ENCODE data around the gene C1QTNF4.
"Not testable (repeated sequence)": the region's sequence is repeated elsewhere in the genome, so short reads cannot be mapped to it uniquely, and the experiment has no call there.

C1QTNF4 gene

DNA sequence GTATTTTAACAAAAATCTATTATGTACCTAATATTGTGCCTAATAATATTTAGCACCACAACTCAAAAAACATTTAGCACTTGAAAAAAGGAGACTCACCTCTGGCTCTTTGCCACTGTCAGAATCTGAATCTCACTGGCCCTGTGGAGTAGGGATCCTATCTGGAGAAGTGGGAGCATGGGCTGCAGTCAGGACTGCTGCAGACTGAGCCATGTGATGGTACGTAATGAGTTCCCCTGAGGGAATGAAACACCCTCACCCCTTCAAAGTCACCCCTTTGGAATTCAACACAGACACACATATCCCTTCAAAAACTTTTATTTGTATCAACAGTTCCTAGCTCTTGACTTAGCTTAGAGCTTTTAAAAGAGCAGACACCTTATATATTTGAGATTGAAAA, 22.3 kb downstream of the C1QTNF4 start:
- DNase-seq (ENCODE audit: low read depth), result no peak
- H3K4me3 ChIP-seq (ENCODE audit: low read depth, low read length), result no peak overlapping the region

DNA sequence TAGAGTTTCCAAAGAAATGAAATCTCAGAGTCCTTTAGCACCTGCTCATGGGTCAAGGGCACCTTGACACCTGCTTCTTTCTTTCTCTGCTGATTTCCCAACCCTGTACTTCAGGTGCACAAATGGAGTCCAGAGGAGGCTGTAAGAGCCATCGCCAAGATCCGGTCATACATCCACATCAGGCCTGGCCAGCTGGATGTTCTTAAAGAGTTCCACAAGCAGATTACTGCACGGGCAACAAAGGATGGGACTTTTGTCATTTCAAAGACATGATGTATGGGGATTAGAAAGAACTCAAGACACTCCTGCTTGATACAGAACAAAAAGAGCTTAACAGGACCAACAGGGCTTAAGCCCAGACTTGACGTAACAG, 22.9 kb downstream of the C1QTNF4 start:
- DNase-seq (ENCODE audit: low read depth), result no peak
- H3K4me3 ChIP-seq (ENCODE audit: low read depth, low read length), result no peak overlapping the region

DNA sequence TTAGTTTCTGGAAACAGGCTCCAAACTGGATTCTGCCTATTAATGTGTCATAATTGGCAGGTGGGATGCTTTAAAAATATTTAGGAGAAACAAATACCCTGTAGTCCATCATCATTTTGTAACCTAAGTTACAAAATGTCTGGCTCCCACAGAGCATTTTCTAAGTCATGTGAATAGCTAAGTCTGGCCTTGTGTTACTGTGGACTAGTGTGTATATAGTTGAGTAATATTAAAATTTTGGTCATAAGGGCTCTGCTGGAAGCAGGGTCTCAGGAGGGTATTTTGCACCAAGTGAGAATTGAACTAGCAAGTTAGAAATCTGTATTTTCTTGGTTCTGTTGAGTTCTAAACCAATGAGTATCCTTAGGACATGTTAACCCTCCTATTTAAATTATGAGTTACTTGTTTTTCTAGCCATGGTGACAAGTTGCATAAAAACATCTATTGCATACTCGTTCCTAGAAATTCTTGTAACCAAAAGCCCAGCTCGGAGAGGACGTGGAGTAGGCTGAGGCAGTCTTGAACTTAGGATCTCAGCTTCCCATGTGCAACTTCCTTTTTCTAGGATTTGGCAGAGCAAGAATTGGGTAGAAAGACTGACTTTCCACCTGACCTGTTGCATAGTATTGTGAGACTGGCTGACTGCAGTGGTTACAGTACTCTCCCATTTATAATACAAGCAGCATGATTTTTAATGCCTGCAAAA, 23.4 kb downstream of the C1QTNF4 start:
- H3K4me3 ChIP-seq (ENCODE audit: low read depth, low read length), result no peak overlapping the region
- DNase-seq (ENCODE audit: low read depth), result no peak

DNA sequence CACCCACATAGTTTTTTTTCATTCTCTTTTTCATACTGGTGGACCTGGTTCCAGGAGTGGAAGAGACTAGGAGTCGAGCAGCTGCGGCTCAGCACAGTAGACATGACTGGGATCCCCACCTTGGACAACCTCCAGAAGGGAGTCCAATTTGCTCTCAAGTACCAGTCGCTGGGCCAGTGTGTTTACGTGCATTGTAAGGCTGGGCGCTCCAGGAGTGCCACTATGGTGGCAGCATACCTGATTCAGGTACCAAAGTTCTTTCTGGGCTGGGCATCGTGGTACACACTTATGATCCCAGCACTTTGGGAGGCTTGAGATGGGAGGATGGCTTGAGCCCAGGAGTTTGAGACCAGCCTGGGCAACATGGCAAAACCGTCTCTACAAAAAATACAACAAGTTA, 24.6 kb downstream of the C1QTNF4 start:
- H3K4me3 ChIP-seq (ENCODE audit: low read depth, low read length), result no peak overlapping the region
- DNase-seq (ENCODE audit: low read depth), result no peak

DNA sequence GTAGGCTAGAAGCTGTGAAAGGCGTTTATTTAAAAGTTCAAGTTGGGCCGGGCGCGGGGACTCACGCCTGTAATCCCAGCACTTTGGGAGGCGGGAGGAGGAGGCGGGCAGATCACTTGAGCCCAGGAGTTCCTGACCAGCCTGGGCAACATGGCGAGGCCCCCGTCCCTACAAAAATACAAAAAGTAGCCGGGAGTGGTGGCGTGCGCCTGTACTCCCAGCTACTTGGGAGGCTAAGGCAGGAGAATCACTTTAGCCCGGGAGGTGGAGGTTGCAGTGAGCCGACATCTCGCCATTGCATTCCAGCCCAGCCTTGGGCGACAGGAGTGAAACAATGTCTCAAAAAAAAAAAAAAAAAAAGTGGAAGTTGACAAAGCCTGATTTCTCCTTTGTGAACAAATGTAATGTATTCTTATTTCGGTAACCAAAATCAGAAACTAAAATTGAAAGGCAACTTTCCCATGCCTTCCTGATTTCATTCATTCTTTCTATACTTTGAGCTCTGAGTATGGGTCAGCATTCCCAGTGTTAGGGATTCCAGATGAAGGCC, 28.0 kb downstream of the C1QTNF4 start:
- peak overlapping the region; percentile 76 for H3K4me3 ChIP-seq (ENCODE audit: low read depth, low read length)
- DNase-seq (ENCODE audit: low read depth), result no peak

DNA sequence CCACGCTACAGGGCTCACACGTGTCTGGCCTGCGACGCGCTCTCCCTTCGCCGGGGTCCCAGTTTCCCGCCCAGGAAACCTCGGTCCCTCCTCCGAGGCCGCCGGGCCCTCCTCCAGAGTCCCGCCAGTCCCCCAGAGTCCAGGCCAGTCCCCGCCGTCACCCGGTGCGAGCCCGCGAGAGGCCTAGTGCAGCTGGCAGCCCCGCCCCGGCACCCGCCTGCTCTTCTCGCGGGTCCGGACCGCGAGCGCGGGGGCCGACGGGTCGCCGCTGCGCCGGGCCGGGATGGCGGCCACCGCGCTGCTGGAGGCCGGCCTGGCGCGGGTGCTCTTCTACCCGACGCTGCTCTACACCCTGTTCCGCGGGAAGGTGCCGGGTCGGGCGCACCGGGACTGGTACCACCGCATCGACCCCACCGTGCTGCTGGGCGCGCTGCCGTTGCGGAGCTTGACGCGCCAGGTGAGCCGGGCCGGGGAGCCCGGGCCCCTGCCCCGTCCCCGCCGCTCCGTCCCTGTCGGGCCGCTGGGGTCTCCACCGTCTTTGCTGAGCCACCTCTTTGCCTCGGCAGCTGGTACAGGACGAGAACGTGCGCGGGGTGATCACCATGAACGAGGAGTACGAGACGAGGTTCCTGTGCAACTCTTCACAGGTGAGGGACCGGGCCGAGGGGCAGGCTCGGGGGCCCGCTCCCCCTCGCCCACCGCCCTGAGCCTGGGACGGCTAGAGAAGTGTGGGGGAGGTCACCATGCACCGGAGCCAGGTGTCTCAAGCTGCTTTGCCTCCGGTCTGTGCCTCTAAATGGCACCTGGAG, 28.7 kb downstream of the C1QTNF4 start, which contains the start of gene PTPMT1:
Gene PTPMT1 (plus strand): TSS at position 260 of the 809 bp plus-strand sequence. CDS start 24 bp downstream, at position 284.
- peak; percentile 29 for DNase-seq (ENCODE audit: low read depth)

DNA sequence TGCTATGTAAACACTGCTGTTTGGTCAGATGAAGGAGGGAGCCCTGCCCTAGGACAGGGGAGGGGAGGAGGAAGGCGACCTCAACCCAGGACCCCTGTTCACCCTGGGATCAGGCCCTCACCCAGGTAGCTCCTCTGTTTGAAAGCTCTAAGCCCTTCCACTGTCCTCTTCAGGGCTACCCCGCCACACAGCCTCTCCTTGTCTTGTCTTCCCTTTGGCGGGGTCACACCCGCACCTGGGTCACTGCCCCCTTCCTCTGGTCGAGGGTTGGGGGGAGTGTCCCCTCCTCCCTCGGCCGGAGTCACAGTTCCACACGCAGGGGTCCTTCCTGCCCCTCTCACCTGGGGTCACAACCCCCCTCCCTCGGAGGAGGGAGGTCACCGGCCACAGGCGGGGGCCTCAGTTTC, 29.3 kb downstream of the C1QTNF4 start:
- DNase-seq (ENCODE audit: low read depth), result no peak
- peak overlapping the region; percentile 76 for H3K4me3 ChIP-seq (ENCODE audit: low read depth, low read length)

More for the DNA sequence above, 28.7 kb downstream of the C1QTNF4 start, which contains the start of gene PTPMT1:
- H3K4me3 ChIP-seq (ENCODE audit: low read depth, low read length), result peak within 1 kb of the TSS; percentile 76

DNA sequence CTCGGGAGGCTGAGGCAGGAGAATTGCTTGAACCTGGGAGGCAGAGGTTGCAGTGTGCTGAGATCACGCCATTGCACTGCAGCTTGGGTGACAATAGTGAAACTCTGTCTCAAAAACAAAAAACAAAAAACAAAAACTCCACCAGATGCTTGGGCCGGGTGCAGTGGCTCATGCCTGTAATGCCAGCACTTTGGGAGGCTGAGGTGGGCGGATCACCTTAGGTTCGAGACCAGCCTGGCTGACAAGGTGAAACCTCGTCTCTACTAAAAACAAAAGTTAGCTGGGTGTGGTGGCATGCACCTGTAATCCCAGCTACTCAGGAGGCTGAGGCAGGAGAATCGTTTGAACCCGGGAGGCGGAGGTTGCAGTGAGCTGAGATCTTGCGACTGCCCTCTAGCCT, 29.8 kb downstream of the C1QTNF4 start:
- DNase-seq (ENCODE audit: low read depth); H3K4me3 ChIP-seq (ENCODE audit: low read depth, low read length): not testable (repeated sequence)

DNA sequence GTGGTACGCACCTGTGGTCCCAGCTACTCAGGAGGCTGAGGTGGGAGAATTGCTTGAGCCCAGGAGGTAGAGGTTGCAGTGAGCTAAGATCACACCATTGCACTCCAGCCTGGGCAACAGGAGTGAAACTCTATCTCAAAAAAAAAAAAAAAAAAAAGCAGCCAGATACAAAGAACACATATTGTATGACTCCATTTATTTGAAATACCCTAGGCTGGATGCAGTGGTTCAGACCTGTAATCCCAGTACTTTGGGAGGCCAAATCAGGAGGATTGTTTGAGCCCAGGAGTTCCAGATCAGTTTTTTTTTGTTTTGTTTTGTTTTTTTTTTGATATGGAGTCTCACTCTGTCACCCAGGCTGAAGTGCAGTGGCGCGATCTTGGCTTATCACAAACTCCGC, 31.8 kb downstream of the C1QTNF4 start:
- H3K4me3 ChIP-seq (ENCODE audit: low read depth, low read length); DNase-seq (ENCODE audit: low read depth): not testable (repeated sequence)

DNA sequence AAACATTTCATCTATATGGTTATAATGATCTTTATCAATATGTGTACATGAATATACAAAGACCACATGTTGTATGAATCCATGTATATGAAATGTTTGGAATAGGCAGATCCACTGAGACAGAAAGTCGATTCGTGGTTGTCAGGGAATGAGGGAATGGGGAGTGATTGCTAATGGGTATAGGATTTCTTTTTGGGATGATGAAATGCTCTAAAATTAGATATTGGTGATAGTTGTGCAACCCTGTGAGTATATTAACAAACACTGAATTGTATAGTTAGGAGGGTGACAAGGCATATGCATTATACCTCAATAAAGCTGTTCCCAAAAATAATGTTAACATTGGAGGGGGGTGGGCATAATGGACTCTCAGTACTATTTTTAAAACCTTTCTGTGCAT, 33.8 kb downstream of the C1QTNF4 start:
- no peak overlapping the region for H3K4me3 ChIP-seq (ENCODE audit: low read depth, low read length)
- DNase-seq (ENCODE audit: low read depth), result no peak

DNA sequence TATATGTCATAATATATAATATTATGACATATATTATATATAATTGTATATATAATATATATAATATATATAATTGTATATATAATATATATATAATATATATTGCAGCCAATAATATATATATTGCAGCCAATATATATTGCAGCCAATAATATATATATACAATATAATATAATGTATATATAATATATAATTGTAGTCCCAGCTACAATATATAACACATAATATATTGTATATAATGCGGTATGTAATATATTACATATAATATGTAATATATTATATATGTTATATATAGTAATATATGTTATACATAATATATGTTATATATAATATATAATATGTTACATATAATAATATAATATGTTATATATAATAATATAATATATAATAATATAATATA, 35.5 kb downstream of the C1QTNF4 start:
- no peak overlapping the region for H3K4me3 ChIP-seq (ENCODE audit: low read depth, low read length)
- DNase-seq (ENCODE audit: low read depth), result no peak

DNA sequence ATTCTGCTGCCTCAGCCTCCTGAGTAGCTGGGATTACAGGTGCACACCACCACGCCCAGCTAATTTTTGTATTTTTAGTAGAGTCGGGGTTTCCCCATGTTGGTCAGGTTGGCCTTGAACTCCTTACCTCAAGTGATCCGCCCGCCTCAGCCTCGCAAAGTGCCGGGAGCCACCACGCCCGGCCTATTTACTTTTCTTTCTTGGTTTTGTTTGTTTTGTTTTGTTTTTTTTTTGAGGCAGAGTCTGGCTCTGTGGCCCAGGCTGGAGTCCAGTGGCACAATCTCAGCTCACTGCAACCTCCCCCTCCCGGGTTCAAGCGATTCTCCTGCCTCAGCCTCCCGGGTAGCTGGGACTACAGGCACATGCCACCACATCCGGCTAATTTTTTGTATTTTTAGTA, 37.2 kb downstream of the C1QTNF4 start:
- H3K4me3 ChIP-seq (ENCODE audit: low read depth, low read length); DNase-seq (ENCODE audit: low read depth): not testable (repeated sequence)

DNA sequence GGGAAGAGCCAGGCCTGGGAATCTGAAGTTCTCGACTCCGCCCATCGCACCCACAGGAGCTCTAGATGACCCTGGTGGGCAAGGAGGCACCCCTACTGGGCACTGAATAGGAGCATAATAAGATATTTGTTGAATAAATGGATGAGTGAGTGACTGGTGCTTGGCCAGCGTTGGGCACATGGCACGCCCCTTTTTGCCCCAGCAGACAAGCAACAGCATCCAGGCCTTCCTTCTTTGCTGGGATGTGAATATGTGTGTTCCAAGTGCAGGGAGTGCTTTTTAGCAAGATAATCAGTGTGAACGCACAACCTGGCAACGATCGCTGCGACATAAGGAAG, 40.8 kb downstream of the C1QTNF4 start:
- no peak for DNase-seq (ENCODE audit: low read depth)

DNA sequence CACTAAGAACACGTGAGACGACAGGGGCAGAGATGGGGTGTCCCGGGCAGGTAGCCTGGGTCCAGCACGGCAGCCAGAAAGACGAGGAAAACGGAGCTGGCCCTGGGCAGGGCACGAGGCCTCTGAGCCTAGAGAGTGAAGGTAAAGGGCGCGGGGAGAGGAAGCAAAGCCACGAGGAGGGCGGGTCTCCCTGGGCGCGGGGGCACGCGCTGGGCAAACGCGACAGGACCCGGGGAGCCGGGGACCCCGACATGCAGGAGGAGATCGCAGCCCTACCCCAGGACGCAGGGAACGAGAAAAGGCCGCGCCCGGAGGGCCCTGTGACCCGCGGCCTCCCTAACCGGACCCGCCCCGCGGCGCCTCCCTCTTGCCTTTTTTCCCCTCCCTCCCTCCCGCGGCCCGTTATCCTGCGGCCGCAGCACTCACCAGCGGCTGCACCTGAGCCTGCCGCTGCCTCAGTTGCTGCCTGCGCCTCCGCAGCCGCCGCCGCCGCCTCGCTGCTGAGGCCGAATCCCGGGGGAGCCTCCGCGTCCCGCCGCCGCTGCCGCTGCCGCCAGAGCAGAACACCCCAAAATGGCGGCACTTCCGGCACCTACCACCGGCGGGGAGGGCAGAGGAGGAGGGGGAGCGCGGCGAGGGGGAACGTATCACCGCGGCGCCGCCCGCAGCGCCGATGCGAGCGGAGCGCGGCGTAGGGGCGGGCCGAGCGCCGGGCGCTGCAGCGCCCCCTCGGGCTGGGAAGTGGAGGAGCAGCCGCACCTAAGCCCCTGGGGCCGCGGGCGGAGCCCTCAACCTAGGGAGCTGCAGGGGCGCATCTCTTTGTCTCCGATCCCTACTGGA, 41.4 kb downstream of the C1QTNF4 start, which contains the start of gene CELF1:
Gene CELF1 (minus strand): TSS at position 567 of the 840 bp plus-strand sequence. CDS start 53,609 bp downstream, outside the sequence.
- H3K4me3 ChIP-seq (ENCODE audit: low read depth, low read length), result peak within 1 kb of the TSS; percentile 99
- peak; percentile 48 for DNase-seq (ENCODE audit: low read depth)

More for the DNA sequence above, 40.8 kb downstream of the C1QTNF4 start:
- H3K4me3 ChIP-seq (ENCODE audit: low read depth, low read length), result peak overlapping the region; percentile 99

DNA sequence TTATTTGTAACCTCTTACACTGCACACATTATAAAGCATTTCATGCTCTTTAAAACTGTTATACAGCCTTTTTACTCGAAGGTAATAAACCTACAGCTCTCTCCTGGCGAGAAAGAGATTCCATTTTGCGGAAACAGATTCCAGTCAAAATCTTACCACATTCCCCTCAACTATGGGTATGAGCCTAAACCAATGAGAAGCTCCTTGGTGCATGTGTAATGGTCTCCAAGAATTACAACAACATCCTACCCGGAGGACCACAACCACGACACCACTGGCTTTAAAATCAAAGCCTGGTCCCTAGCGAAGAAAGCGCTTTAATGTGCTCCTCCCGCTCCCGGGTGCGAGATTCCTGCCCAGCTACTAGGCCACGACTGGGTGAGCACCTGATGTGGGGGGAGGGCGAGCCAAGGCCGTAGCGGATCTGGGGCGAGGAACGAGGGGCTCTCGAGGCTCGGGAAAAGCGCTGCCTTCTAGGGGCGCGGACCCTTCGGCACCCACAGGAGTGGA, 42.1 kb downstream of the C1QTNF4 start:
- H3K4me3 ChIP-seq (ENCODE audit: low read depth, low read length), result peak overlapping the region; percentile 99
- no peak for DNase-seq (ENCODE audit: low read depth)

DNA sequence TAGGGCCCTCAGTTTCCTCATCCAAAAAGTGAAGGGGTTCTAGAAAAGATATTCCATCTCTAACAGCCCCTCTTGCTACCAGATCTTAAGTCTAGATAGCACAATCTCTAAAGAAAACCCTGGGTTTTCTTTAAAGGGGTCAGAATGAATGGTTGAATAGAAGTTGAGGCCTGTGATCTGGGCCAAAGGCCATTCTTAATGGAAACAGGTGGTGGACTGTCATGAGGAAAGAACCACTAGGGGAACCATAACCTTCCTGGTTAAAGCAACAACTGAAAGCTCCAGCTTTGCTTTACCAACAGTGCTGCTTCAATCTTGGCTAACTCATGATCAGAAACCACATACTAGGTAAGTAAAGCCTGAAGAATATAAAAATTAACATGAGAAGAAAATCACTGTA, 43.1 kb downstream of the C1QTNF4 start:
- DNase-seq (ENCODE audit: low read depth), result no peak
- H3K4me3 ChIP-seq (ENCODE audit: low read depth, low read length), result peak overlapping the region; percentile 99

DNA sequence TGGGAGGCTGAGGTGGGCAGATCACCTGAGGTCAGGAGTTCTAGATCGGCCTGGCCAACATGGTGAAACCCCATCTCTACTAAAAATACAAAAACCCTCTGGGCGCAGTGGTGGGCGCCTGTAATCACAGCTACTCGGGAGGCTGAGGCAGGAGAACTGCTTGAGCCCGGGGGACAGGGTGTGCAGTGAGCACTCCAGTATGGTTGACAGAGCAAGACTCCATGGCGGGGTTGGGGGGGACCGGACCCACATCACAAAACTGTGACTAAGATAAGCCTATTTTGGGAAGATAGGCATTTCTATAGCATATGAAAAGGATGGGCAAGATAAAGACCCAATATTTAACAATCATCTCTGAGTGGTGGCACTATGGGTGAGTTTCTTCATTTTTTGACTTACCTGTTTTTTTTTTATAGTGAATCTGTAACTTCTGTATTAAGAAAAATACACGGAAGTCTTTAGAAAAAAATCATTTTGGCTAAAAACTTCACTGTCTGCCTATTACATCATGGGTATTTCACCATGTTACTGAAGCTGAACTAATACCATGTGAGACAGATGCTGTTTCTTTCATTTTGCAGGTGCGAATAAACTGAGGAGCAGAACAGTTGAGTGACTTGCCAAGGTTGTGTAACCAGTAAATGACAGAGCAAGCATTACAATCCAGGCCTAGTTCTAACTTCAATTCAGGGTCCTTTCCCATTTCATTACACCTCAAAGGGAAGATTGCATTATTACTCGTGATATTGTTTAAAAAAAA, 43.7 kb downstream of the C1QTNF4 start:
- no peak for DNase-seq (ENCODE audit: low read depth)
- no peak overlapping the region for H3K4me3 ChIP-seq (ENCODE audit: low read depth, low read length)

DNA sequence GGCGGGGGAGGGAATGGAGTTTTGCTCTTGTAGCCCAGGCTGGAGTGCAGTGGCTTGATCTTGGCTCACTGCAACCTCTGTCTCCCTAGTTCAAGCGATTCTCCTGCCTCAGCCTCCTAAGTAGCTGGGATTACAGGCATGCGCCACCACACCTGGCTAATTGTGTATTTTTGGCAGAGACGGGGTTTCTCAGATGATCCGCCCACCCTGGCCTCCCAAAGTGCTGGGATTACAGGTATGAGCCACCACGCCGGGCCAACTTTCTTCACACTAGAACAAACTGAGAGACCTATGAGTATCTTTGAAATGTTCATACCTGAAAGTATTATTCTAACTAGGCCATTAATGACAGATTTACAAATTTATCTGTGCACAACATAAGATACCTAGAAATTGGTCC, 47.9 kb downstream of the C1QTNF4 start:
- not testable (repeated sequence) for DNase-seq (ENCODE audit: low read depth); H3K4me3 ChIP-seq (ENCODE audit: low read depth, low read length)

DNA sequence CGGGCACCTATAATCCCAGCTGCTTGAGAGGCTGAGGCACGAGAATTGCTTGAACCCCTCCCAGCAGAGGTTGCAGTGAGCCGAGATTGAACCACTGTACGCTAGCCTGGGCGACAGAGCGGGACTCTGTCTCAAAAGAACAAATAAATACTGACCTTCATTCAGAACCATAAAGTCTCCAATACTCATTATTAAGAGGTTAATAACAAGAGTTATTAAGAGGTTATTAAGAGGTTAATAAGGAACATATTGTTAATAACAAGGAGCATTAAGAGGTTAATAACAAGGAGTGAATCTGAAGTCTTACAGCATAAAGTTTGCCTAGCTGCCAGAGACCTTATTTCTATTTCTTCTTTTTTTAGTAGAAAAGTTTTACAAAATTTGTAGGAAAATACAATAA, 48.9 kb downstream of the C1QTNF4 start:
- no peak overlapping the region for H3K4me3 ChIP-seq (ENCODE audit: low read depth, low read length)
- DNase-seq (ENCODE audit: low read depth), result no peak
